ENCODE data around the gene SLC17A8.
"Not testable (repeated sequence)": the region's sequence is repeated elsewhere in the genome, so short reads cannot be mapped to it uniquely, and the experiment has no call there.

The SLC17A8 gene

GRCh38 chr12:100414739-100415138, 57.9 kb downstream of the SLC17A8 start:
- no peak overlapping the region for H3K4me3 ChIP-seq (ENCODE audit: low read depth, low read length)
- TF ChIP-seq CTCF (conservative IDR thresholded peaks at IDR 0.05; ENCODE audit: low read depth, low read length), result no peak
- DNase-seq (ENCODE audit: low read depth), result no peak

- no peak overlapping the region for H3K4me3 ChIP-seq (ENCODE audit: low read depth, low read length)
- no peak for TF ChIP-seq CTCF (conservative IDR thresholded peaks at IDR 0.05; ENCODE audit: low read depth, low read length)
- no peak for DNase-seq (ENCODE audit: low read depth)
Observed at GRCh38 chr12:100422646-100423045, 65.8 kb downstream of the SLC17A8 start.

GRCh38 chr12:100426145-100426544, 69.3 kb downstream of the SLC17A8 start:
- DNase-seq (ENCODE audit: low read depth), result no peak
- no peak for TF ChIP-seq CTCF (conservative IDR thresholded peaks at IDR 0.05; ENCODE audit: low read depth, low read length)
- no peak overlapping the region for H3K4me3 ChIP-seq (ENCODE audit: low read depth, low read length)

DNA sequence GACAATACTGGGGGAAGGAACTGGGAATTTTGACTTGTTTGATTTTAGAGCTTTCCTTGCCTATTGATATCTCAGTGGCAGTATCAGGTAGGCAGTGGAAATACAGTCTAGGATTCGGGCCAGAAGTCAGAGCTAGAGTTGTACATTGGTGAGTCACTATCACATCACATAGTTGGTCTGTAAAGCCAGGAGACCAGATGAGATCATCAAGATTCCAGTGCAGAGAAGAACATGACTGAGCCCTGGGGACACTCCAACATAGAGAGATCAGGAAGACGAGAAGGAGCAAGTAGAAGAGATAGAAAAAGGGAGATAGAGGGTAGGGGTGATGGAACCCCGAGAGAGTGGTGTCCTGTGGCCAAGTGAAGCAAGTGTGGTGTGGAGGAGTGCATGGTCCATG, 70.2 kb downstream of the SLC17A8 start:
- TF ChIP-seq CTCF (conservative IDR thresholded peaks at IDR 0.05; ENCODE audit: low read depth, low read length), result no peak
- H3K4me3 ChIP-seq (ENCODE audit: low read depth, low read length), result no peak overlapping the region
- DNase-seq (ENCODE audit: low read depth), result peak; percentile 90

- DNase-seq (ENCODE audit: low read depth); H3K4me3 ChIP-seq (ENCODE audit: low read depth, low read length): not testable (repeated sequence)
Observed at GRCh38 chr12:100430251-100430650, 73.4 kb downstream of the SLC17A8 start.

- no peak overlapping the region for H3K4me3 ChIP-seq (ENCODE audit: low read depth, low read length)
- no peak for DNase-seq (ENCODE audit: low read depth)
- TF ChIP-seq CTCF (conservative IDR thresholded peaks at IDR 0.05; ENCODE audit: low read depth, low read length), result no peak
Observed at GRCh38 chr12:100433701-100434100, 76.8 kb downstream of the SLC17A8 start.

GRCh38 chr12:100434177-100434576, 77.3 kb downstream of the SLC17A8 start:
- H3K4me3 ChIP-seq (ENCODE audit: low read depth, low read length), result no peak overlapping the region
- TF ChIP-seq CTCF (conservative IDR thresholded peaks at IDR 0.05; ENCODE audit: low read depth, low read length), result no peak
- DNase-seq (ENCODE audit: low read depth), result no peak

- H3K4me3 ChIP-seq (ENCODE audit: low read depth, low read length), result no peak overlapping the region
- no peak for DNase-seq (ENCODE audit: low read depth)
- no peak for TF ChIP-seq CTCF (conservative IDR thresholded peaks at IDR 0.05; ENCODE audit: low read depth, low read length)
Observed at GRCh38 chr12:100435957-100436356, 79.1 kb downstream of the SLC17A8 start.
